GM18520 (cell line): ENCODE data around the gene DCAF5.

Source experiments
- ATAC-seq: cut with Tn5 transposase; IDR thresholded peaks from one replicate; pipeline ENCODE4 v1.9.1; 2021; ENCODE audit not compliant: unreplicated experiment

The DCAF5 gene

GRCh38 chr14:69008421-69008884 lies 144.5 kb downstream of the DCAF5 start:
- ATAC-seq, result no peak

GRCh38 chr14:69006346-69006745 lies 146.6 kb downstream of the DCAF5 start:
- no peak for ATAC-seq

- no peak for ATAC-seq
These were observed 147.3 kb downstream of the DCAF5 start for GRCh38 chr14:69005432-69006148.

GRCh38 chr14:69004731-69005431 lies 148.0 kb downstream of the DCAF5 start:
- ATAC-seq, result no peak

- no peak for ATAC-seq
These were observed 149.3 kb downstream of the DCAF5 start for GRCh38 chr14:69003626-69004025.

GRCh38 chr14:69002069-69002468 lies 150.8 kb downstream of the DCAF5 start:
- no peak for ATAC-seq

- ATAC-seq, result no peak
These were observed 151.5 kb downstream of the DCAF5 start for GRCh38 chr14:69001375-69001774.
